GM12873 (cell line): ENCODE data around the gene RFTN1.

Experiments used
- CTCF ChIP-seq: IDR thresholded peaks from 2 replicates; pipeline ENCODE4 v1.5.1; 2012; ENCODE audit warnings: low read depth, mild to moderate bottlenecking, moderate library complexity, low read length, control low read depth; ENCODE audit not compliant: insufficient read depth; ENCODE audit errors: missing control alignments

The RFTN1 gene

GRCh38 chr3:16415911-16416476 lies 97.5 kb downstream of the RFTN1 start:
- no peak for TF ChIP-seq CTCF

GRCh38 chr3:16413321-16413720 lies 100.2 kb downstream of the RFTN1 start:
- TF ChIP-seq CTCF: no peak

DNA sequence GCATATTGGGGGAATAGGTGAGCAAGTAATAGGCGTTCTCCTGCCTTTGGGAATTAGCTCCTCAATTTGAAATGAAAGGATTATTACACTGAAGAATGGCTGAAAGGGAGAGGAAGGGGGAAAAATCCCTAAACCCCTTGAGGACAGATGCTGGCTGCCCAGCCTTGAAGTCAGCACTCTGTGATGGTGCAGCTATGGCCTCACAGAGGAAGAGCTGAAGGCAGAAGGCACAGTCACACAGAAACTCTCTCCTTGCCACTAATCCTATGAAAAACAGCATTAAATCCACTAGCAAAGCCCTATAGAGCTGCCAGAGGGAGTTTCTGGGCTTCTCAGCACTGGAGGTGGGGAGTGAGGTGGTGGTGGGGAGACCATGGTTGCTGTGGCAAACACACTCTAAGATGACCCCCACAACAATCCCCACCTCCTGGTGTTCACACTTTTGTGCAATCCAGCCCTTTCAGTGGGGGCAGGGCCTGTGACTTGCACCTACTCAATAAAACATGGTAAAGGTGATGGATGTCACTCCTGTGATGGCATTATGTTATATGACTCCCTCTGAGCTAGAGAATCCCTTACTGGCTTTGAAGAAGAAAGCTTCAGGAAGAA lies 101.2 kb downstream of the RFTN1 start:
- no peak for TF ChIP-seq CTCF

DNA sequence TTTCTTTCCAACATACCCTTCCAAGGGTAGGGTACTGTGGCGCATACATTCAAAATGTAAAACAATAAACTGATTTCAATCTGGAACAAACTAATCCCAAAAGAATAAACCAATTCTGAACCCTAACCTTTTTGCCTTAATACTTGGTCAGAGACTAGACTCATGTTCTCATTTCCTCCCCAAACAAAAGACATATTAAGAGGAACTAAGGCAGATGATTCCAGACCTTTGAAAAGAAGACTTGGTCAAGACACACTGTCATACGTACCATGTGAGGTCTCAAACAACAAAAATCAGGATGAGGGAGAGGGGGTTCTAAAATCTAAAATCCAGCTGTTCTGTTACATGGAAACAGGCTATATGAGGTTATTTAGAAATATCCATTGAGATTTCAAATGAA lies 102.1 kb downstream of the RFTN1 start:
- no peak for TF ChIP-seq CTCF

DNA sequence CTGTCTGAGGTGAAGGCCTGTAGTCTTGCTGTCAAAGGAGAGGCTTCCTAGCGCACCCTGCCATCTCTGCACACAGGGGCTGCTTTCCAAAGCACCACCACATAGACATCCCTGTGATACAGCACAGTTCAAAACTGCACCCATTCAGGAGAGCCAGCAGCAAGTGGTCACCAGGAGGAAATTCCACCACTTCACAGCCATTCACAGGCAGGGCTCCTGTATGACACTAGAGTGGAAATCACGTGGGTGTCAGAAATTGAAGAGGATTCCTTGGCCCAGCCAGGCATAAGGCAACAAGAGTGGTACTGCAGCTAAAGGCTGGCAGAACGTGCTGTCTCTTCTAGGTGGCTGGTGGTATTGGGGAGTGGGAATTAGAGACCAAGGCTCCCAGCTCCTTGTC lies 102.8 kb downstream of the RFTN1 start:
- TF ChIP-seq CTCF: no peak

- TF ChIP-seq CTCF: no peak
Observed at GRCh38 chr3:16409032-16409431, 104.5 kb downstream of the RFTN1 start.

GRCh38 chr3:16407366-16407765 lies 106.1 kb downstream of the RFTN1 start:
- TF ChIP-seq CTCF: no peak
